ENCODE data around the gene GUCA1A. TPM values are rescaled to one million over a fixed set of nuclear protein-coding genes. Genes with fewer than 3 reads are reported as not detected.

GUCA1A gene
- total and polyA plus RNA-seq, 2 of the 4 experiments (the other 2 are of a cell fraction) = 0.18 to 0.32 TPM

DNA sequence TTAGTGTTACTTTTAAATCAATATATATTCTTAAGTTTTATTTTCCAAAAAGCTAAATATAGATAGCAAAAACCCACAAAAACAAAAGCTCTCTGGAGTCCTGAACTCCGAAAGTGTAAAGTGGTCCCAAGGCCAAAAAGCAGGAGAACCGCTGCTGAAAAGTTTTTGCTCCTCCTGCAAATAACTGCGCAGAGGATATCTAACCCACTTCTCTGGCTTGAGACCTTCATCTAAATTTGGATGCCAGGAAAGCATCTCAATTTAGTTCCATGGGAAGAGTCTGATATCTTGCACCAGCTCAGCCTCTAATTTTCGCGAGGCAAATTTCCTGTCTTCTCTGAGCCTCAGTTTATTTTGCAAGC is 44.0 kb downstream of the GUCA1A start:
- no peak overlapping the region for H2BK20ac ChIP-seq (ENCODE audit: low read depth, low read length)
- no peak overlapping the region for H2AFZ ChIP-seq (replicated peaks; ENCODE audit: low read length, poor library complexity)
- no peaks in the 10 kb centered on the region for H3K9me3 ChIP-seq (ENCODE audit: control insufficient read depth, insufficient read depth, low read length)
- ATAC-seq (ENCODE audit: low read depth) (peak; percentile 4; the same call in 1 of the 2 replicates), DNase-seq (no peak)
- no peaks in the 10 kb centered on the region for H4K20me1 ChIP-seq (ENCODE audit: insufficient read depth, low read length)
- no TSS peak for BruUV-seq (replicated peaks)
- H2BK15ac ChIP-seq (ENCODE audit: low read depth, low read length) = no peak overlapping the region
- no peaks in the 10 kb centered on the region for H3K27me3 ChIP-seq (ENCODE audit: control insufficient read depth, insufficient read depth, low read length)
- peak overlapping the region; percentile 82 for H3K4me3 ChIP-seq (ENCODE audit: insufficient read depth, low read depth, low read length)
- H2BK120ac ChIP-seq (ENCODE audit: low read depth, low read length) = no peak overlapping the region; the same call in 1 of the 2 replicates
- H3K36me3 ChIP-seq (ENCODE audit: control insufficient read depth, insufficient read depth, low read length) = peaks cover 2% of the 10 kb centered on the region; the same call in 1 of the 2 replicates
- peak overlapping the region; percentile 43 for H3K27ac ChIP-seq (ENCODE audit: insufficient read depth, low read length)
- peak overlapping the region; percentile 69 for H2BK5ac ChIP-seq (ENCODE audit: low read depth, low read length, poor library complexity, severe bottlenecking)
- peak overlapping the region; percentile 95 for H3K56ac ChIP-seq (ENCODE audit: extremely low read depth, insufficient read depth, low read length)
- no peak for TF ChIP-seq RAD21 (IDR thresholded peaks at IDR 0.05; ENCODE audit: low read length)
- H3K9me1 ChIP-seq (ENCODE audit: insufficient read depth, low read length) = peaks cover 7% of the 10 kb centered on the region; the same call in 1 of the 2 replicates
- H3K14ac ChIP-seq (replicated peaks; ENCODE audit: low read depth, low read length) = peak overlapping the region; percentile 98
- H3K79me1 ChIP-seq (ENCODE audit: low read depth in 1 of 2, low read length in 2 of 2) = peaks cover 13 to 30% of the 10 kb centered on the region in 2 experiments; a peak in 2 of 4 replicates
- peak overlapping the region; percentile 81; the same call in 1 of the 2 replicates for H3K4ac ChIP-seq (ENCODE audit: low read depth, low read length)
- peak overlapping the region; percentile 94 to 98 for H4K8ac ChIP-seq (ENCODE audit: low read depth in 2 of 2, low read length in 2 of 2)
- CTCF ChIA-PET = interaction anchor here (1.0 to 1.2 kb wide), 2 partner anchors 50 to 331 kb away, joined by 3 to 6 read pairs; no protein-coding TSS in a partner anchor
- H3K4me1 ChIP-seq (ENCODE audit: control insufficient read depth, insufficient read depth, low read length) = peaks cover 2% of the 10 kb centered on the region; the same call in 1 of the 2 replicates
- POLR2A ChIA-PET (ENCODE audit: unreplicated experiment) = no interaction called here
- H4K5ac ChIP-seq (ENCODE audit: low read depth, low read length) = peak overlapping the region; percentile 5
- peak overlapping the region; percentile 10 for H2AK5ac ChIP-seq (ENCODE audit: low read depth, low read length)
- H3K23ac ChIP-seq (ENCODE audit: low read depth, low read length) = peak overlapping the region; percentile 72; the same call in 1 of the 2 replicates
- intact Hi-C loops (cut with micrococcal nuclease) = loop anchor here (1.0 to 10.0 kb wide), 3 partner anchors 235 to 432 kb away; partner anchors contain the start of genes PRICKLE4 and TOMM6
- peak overlapping the region; percentile 98 for H3K9ac ChIP-seq (ENCODE audit: low read depth, low read length)
- dilution Hi-C loops (cut with HindIII; ENCODE audit: low sequenced_read_pairs, unreplicated experiment) = no loop called here
- peak overlapping the region; percentile 91 for H3K4me2 ChIP-seq (ENCODE audit: low read depth, low read length)
- in situ Hi-C loops (cut with MboI; ENCODE audit: low sequenced_read_pairs) = no loop called here
- peak overlapping the region; percentile 67; the same call in 1 of the 2 replicates for H4K91ac ChIP-seq (ENCODE audit: insufficient read depth, low read depth, low read length)
- H2AK9ac ChIP-seq (replicated peaks; ENCODE audit: low read depth, low read length, poor library complexity) = no peak overlapping the region
- H3K18ac ChIP-seq (ENCODE audit: low read depth, low read length) = no peak overlapping the region
- WGBS, 2 experiments (ENCODE audit: extremely low coverage in 2 of 2, insufficient read length in 1 of 2) = no CpG with 5 or more reads among the region's 5 CpGs

Data from IMR-90 (cell line).